NCI-H1092 (cell line): ENCODE data around the gene TMEM259.

Source experiments
- DNase-seq: peaks from one replicate; lab custom pipeline; 2025; lab: John Stamatoyannopoulos, UW

The TMEM259 gene

GRCh38 chr19:1016647-1017114, 4.2 kb downstream of the TMEM259 start:
- DNase-seq = no peak

GRCh38 chr19:1015782-1016646, 4.9 kb downstream of the TMEM259 start:
- DNase-seq = no peak

GRCh38 chr19:1015061-1015781, 5.7 kb downstream of the TMEM259 start:
- no peak for DNase-seq

GRCh38 chr19:1014161-1015060, 6.5 kb downstream of the TMEM259 start:
- DNase-seq = no peak

GRCh38 chr19:1013218-1013617, 7.7 kb downstream of the TMEM259 start:
- no peak for DNase-seq

GRCh38 chr19:1012334-1012733, 8.6 kb downstream of the TMEM259 start:
- DNase-seq = no peak

- DNase-seq = no peak
Observed at GRCh38 chr19:1011831-1012333, 9.0 kb downstream of the TMEM259 start.

- no peak for DNase-seq
Observed at GRCh38 chr19:1010586-1011510, 10.1 kb downstream of the TMEM259 start.

GRCh38 chr19:1009981-1010538, 10.9 kb downstream of the TMEM259 start:
- DNase-seq = no peak

- no peak for DNase-seq
Observed at GRCh38 chr19:1009041-1009980, 11.6 kb downstream of the TMEM259 start.

GRCh38 chr19:1008268-1009040, 12.5 kb downstream of the TMEM259 start:
- no peak for DNase-seq

- no peak for DNase-seq
Observed at GRCh38 chr19:1007399-1008251, 13.3 kb downstream of the TMEM259 start.

- DNase-seq = no peak
Observed at GRCh38 chr19:1006711-1007398, 14.1 kb downstream of the TMEM259 start.

GRCh38 chr19:1004803-1005664, 15.9 kb downstream of the TMEM259 start:
- no peak for DNase-seq

GRCh38 chr19:1004204-1004802, 16.6 kb downstream of the TMEM259 start:
- DNase-seq = no peak

- DNase-seq = no peak
Observed at GRCh38 chr19:1003283-1003682, 17.6 kb downstream of the TMEM259 start.
